T-helper 2 cell treated with Interferon-gamma antibody and Interleukin-4, amounts not matched to agents 5 μg/mL and 100 μg/mL, for 36 hours (primary cell): ENCODE measurements around the gene RGS6.

Experiments used
- DNase-seq: peaks from one replicate; pipeline ENCODE4 v3.0.0; 2021; ENCODE audit warnings: low spot score
- H3K27ac Mint-ChIP-seq: one replicate; pipeline ENCODE4 v1.8.0; 2021; ENCODE audit warnings: mild to moderate bottlenecking, mixed read lengths
- H3K27me3 Mint-ChIP-seq: one replicate; pipeline ENCODE4 v1.8.0; 2021; ENCODE audit warnings: low read depth, mixed read lengths
- H3K36me3 Mint-ChIP-seq: one replicate; pipeline ENCODE4 v1.8.0; 2021; ENCODE audit warnings: low read depth, mixed read lengths
- H3K4me1 Mint-ChIP-seq: one replicate; pipeline ENCODE4 v1.8.0; 2021; ENCODE audit warnings: low read depth, mixed read lengths
- H3K4me3 Mint-ChIP-seq: one replicate; pipeline ENCODE4 v1.8.0; 2022; ENCODE audit warnings: mild to moderate bottlenecking, moderate library complexity, mixed read lengths
- H3K9me3 Mint-ChIP-seq: one replicate; pipeline ENCODE4 v1.8.0; 2021; ENCODE audit warnings: mixed read lengths

RGS6 gene

GRCh38 chr14:72615451-72616121 lies 683.4 kb downstream of the RGS6 start:
- DNase-seq: no peak
- Mint-ChIP-seq H3K27me3 (peaks cover 32% of the 10 kb centered on the region), H3K9me3 (no peaks in the 10 kb centered on the region), H3K4me1 (no peaks in the 10 kb centered on the region), H3K4me3 (no peak overlapping the region), H3K27ac (no peak overlapping the region), H3K36me3 (no peaks in the 10 kb centered on the region)
